IMR-90 (cell line): ENCODE data around the gene BCL7A. TPM values are rescaled to one million over a fixed set of nuclear protein-coding genes. Genes with fewer than 3 reads are reported as not detected.

Experiments used
- ATAC-seq: fragments of 200-7000 bp; cut with Tn5 transposase; 2 replicates; pipeline ENCODE4 v1.9.1; 2020; ENCODE audit warnings: low read depth, mild to moderate bottlenecking, moderate library complexity
- BruUV-seq: library from RNA; stranded (reverse); fragments of 400-500 nt; replicated peaks from 2 replicates; lab custom pipeline; 2021; lab: Mats Ljungman, UMichigan
- CTCF ChIA-PET: fragments of 300-600 bp; formaldehyde crosslinking; extraction: SDS; loops from one replicate; lab custom pipeline; 2021; ENCODE audit warnings: antibody characterized with exemption; lab: Yijun Ruan, JAX
- POLR2A ChIA-PET: fragments of 300-600 bp; sonication (Branson Sonifier 250); formaldehyde crosslinking; loops from one replicate; lab custom pipeline; 2022; ENCODE audit warnings: antibody characterized with exemption; ENCODE audit not compliant: unreplicated experiment; lab: Charles Lee
- DNase-seq: peaks from one replicate; pipeline ENCODE4 v3.0.0; 2013
- H2AFZ ChIP-seq: replicated peaks from 2 replicates; pipeline ENCODE3; 2013; ENCODE audit warnings: low read length, mild to moderate bottlenecking; ENCODE audit not compliant: poor library complexity
- H2AK5ac ChIP-seq: 2 replicates; pipeline ENCODE4 v1.6.1; 2013; ENCODE audit warnings: low read depth, low read length, inconsistent platforms
- H2AK9ac ChIP-seq: replicated peaks from 2 replicates; pipeline ENCODE3; 2013; ENCODE audit warnings: mild to moderate bottlenecking, low read depth, low read length, moderate library complexity; ENCODE audit not compliant: poor library complexity
- H2BK120ac ChIP-seq: 2 replicates; pipeline ENCODE4 v1.6.1; 2013; ENCODE audit warnings: low read depth, low read length, inconsistent platforms
- H2BK15ac ChIP-seq: 3 replicates; pipeline ENCODE4 v1.6.1; 2013; ENCODE audit warnings: low read depth, low read length, inconsistent platforms
- H2BK20ac ChIP-seq: 2 replicates; pipeline ENCODE4 v1.6.1; 2013; ENCODE audit warnings: low read depth, mild to moderate bottlenecking, inconsistent platforms, low read length, moderate library complexity
- H2BK5ac ChIP-seq: 2 replicates; pipeline ENCODE4 v1.6.1; 2013; ENCODE audit warnings: mild to moderate bottlenecking, low read depth, low read length, inconsistent platforms; ENCODE audit not compliant: poor library complexity, severe bottlenecking
- H3K14ac ChIP-seq: replicated peaks from 2 replicates; pipeline ENCODE4 v1.6.1; 2013; ENCODE audit warnings: low read depth, low read length, inconsistent platforms
- H3K18ac ChIP-seq: 2 replicates; pipeline ENCODE4 v1.6.1; 2013; ENCODE audit warnings: low read depth, low read length, control low read depth
- H3K23ac ChIP-seq: 2 replicates; pipeline ENCODE4 v1.6.1; 2013; ENCODE audit warnings: low read depth, low read length, inconsistent platforms
- H3K27ac ChIP-seq: 2 replicates; pipeline ENCODE4 v1.5.1; 2013; ENCODE audit warnings: mild to moderate bottlenecking, control low read depth, low read length; ENCODE audit not compliant: insufficient read depth
- H3K27me3 ChIP-seq: 2 replicates; pipeline ENCODE4 v1.6.1; 2013; ENCODE audit warnings: low read length; ENCODE audit not compliant: control insufficient read depth, insufficient read depth
- H3K36me3 ChIP-seq: 2 replicates; pipeline ENCODE4 v1.6.1; 2013; ENCODE audit warnings: low read length, mixed read lengths; ENCODE audit not compliant: control insufficient read depth, insufficient read depth
- H3K4ac ChIP-seq: 2 replicates; pipeline ENCODE4 v1.6.1; 2013; ENCODE audit warnings: low read depth, low read length, inconsistent platforms
- H3K4me1 ChIP-seq: 2 replicates; pipeline ENCODE4 v1.6.1; 2013; ENCODE audit warnings: low read length, mixed read lengths; ENCODE audit not compliant: control insufficient read depth, insufficient read depth
- H3K4me2 ChIP-seq: 2 replicates; pipeline ENCODE4 v1.6.1; 2013; ENCODE audit warnings: low read depth, mild to moderate bottlenecking, control low read depth, low read length, moderate library complexity
- H3K4me3 ChIP-seq: 2 replicates; pipeline ENCODE4 v1.5.1; 2013; ENCODE audit warnings: low read depth, mild to moderate bottlenecking, control low read depth, low read length, moderate library complexity; ENCODE audit not compliant: insufficient read depth
- H3K56ac ChIP-seq: 2 replicates; pipeline ENCODE4 v1.6.1; 2013; ENCODE audit warnings: low read length, inconsistent platforms; ENCODE audit not compliant: insufficient read depth; ENCODE audit errors: extremely low read depth
- H3K79me1 ChIP-seq, 2 experiments: 2 replicates each; pipeline ENCODE4 v1.6.1; 2013; ENCODE audit warnings: low read length in 2 of 2, inconsistent platforms in 1 of 2, low read depth in 1 of 2
- H3K9ac ChIP-seq: 2 replicates; pipeline ENCODE4 v1.6.1; 2013; ENCODE audit warnings: low read depth, low read length, control low read depth
- H3K9me1 ChIP-seq: 2 replicates; pipeline ENCODE4 v1.6.1; 2013; ENCODE audit warnings: low read length, inconsistent platforms; ENCODE audit not compliant: insufficient read depth
- H3K9me3 ChIP-seq: 2 replicates; pipeline ENCODE4 v1.6.1; 2013; ENCODE audit warnings: low read length; ENCODE audit not compliant: control insufficient read depth, insufficient read depth
- H4K20me1 ChIP-seq: 2 replicates; pipeline ENCODE4 v1.6.1; 2013; ENCODE audit warnings: low read length, inconsistent platforms; ENCODE audit not compliant: insufficient read depth
- H4K5ac ChIP-seq: 2 replicates; pipeline ENCODE4 v1.6.1; 2013; ENCODE audit warnings: mild to moderate bottlenecking, low read depth, low read length, control low read depth
- H4K8ac ChIP-seq, 2 experiments: 2 replicates each; pipeline ENCODE4 v1.6.1; 2013; ENCODE audit warnings: low read depth in 2 of 2, low read length in 2 of 2, control low read depth in 1 of 2, inconsistent platforms in 1 of 2
- H4K91ac ChIP-seq: 2 replicates; pipeline ENCODE4 v1.6.1; 2013; ENCODE audit warnings: low read depth, low read length, inconsistent platforms; ENCODE audit not compliant: insufficient read depth
- BHLHE40 ChIP-seq: fragments of 150-350 bp; IDR thresholded peaks from 2 replicates; pipeline ENCODE4 v1.6.1; 2016; ENCODE audit warnings: mild to moderate bottlenecking, low read depth, low read length
- CEBPB ChIP-seq: IDR thresholded peaks from 2 replicates; pipeline ENCODE4 v1.6.1; 2012; ENCODE audit warnings: low read depth, low read length, improper control_type of control experiment
- CHD1 ChIP-seq: IDR thresholded peaks from 2 replicates; pipeline ENCODE4 v1.6.1; 2012; ENCODE audit warnings: low read depth, low read length, improper control_type of control experiment
- FOS ChIP-seq: fragments of 150-350 bp; IDR thresholded peaks from 2 replicates; pipeline ENCODE4 v1.6.1; 2016; ENCODE audit warnings: low read depth, low read length
- MAFK ChIP-seq: IDR thresholded peaks from 2 replicates; pipeline ENCODE4 v1.6.1; 2012; ENCODE audit warnings: low read depth, low read length, improper control_type of control experiment
- MAZ ChIP-seq: IDR thresholded peaks from 2 replicates; pipeline ENCODE4 v1.6.1; 2012; ENCODE audit warnings: low read depth, mild to moderate bottlenecking, low read length, improper control_type of control experiment, moderate library complexity, borderline replicate concordance
- MXI1 ChIP-seq: IDR thresholded peaks from 2 replicates; pipeline ENCODE4 v1.6.1; 2012; ENCODE audit warnings: low read depth, mild to moderate bottlenecking, low read length, moderate library complexity, borderline replicate concordance
- NFE2L2 ChIP-seq: fragments of 150-350 bp; IDR thresholded peaks from 2 replicates; pipeline ENCODE4 v1.6.1; 2016; ENCODE audit warnings: low read depth, mild to moderate bottlenecking, low read length
- POLR2A ChIP-seq: IDR thresholded peaks from 2 replicates; pipeline ENCODE4 v1.6.1; 2012; ENCODE audit warnings: mild to moderate bottlenecking, low read depth, low read length
- RAD21 ChIP-seq: IDR thresholded peaks from 2 replicates; pipeline ENCODE4 v1.6.1; 2012; ENCODE audit warnings: low read length, improper control_type of control experiment
- RCOR1 ChIP-seq: IDR thresholded peaks from 2 replicates; pipeline ENCODE4 v1.6.1; 2012; ENCODE audit warnings: mild to moderate bottlenecking, low read length, improper control_type of control experiment; ENCODE audit not compliant: insufficient replicate concordance
- RFX5 ChIP-seq: IDR thresholded peaks from 2 replicates; pipeline ENCODE4 v1.8.0; 2012; ENCODE audit warnings: low read depth, mild to moderate bottlenecking, low read length, moderate library complexity
- SMC3 ChIP-seq: fragments of 150-350 bp; IDR thresholded peaks from 2 replicates; pipeline ENCODE4 v1.6.1; 2016; ENCODE audit warnings: low read depth, mild to moderate bottlenecking, antibody characterized with exemption, low read length, moderate library complexity
- WGBS, 2 experiments: methylation state at CpG; one replicate each; pipeline versions ENCODE4 v1.1.5 to v1.1.7; 2013; ENCODE audit warnings: missing lambda C conversion rate in 2 of 2; ENCODE audit not compliant: insufficient read length in 1 of 2; ENCODE audit errors: extremely low coverage in 2 of 2; 5-methylcytosine and 5-hydroxymethylcytosine counted together
- dilution Hi-C: fragments of 300-500 bp; cut with HindIII; formaldehyde crosslinking; loops from one replicate; pipeline ENCODE4 v1.14.3; 2018; ENCODE audit warnings: low sequenced_read_pairs; ENCODE audit not compliant: unreplicated experiment
- in situ Hi-C: fragments of 300-500 bp; cut with MboI; formaldehyde crosslinking; loops from 3 replicates; pipeline ENCODE4 v1.14.3; 2019; ENCODE audit warnings: low sequenced_read_pairs, inconsistent platforms, mixed read lengths
- intact Hi-C: fragments of 100-400 bp; cut with micrococcal nuclease; formaldehyde crosslinking; loops from 2 replicates; pipeline ENCODE4 v1.10.0; 2022
- polyA plus RNA-seq, 3 experiments: library from polyadenylated mRNA; depleted of rRNA; stranded (reverse); fragments of >200 nt; gene quantifications; 2 replicates each; pipeline ENCODE4 v1.2.3, GENCODE V29; 2012; ENCODE audit warnings: low replicate concordance in 1 of 3
- total RNA-seq: library from RNA; depleted of rRNA; stranded (reverse); fragments of >200 nt; gene quantifications from 2 replicates; pipeline ENCODE4 v1.2.3, GENCODE V29; 2012
- TF ChIP-seq, protein P1 (sequence below): fragments of 150-350 bp; IDR thresholded peaks from 2 replicates; pipeline ENCODE4 v1.6.1; 2016; ENCODE audit warnings: low read depth, mild to moderate bottlenecking, low read length, moderate library complexity, borderline replicate concordance
- TF ChIP-seq, protein P2 (sequence below): fragments of 150-350 bp; IDR thresholded peaks from 2 replicates; pipeline ENCODE4 v1.6.1; 2017; ENCODE audit warnings: mild to moderate bottlenecking, antibody characterized with exemption, low read length, low read depth
- TF ChIP-seq, protein P3 (sequence below): conservative IDR thresholded peaks from 2 replicates; pipeline ENCODE4 v1.5.1; 2012; ENCODE audit warnings: mild to moderate bottlenecking, low read depth, low read length, improper control_type of control experiment

Gene BCL7A
- total and polyA plus RNA-seq, 2 of the 4 experiments (the other 2 are of a cell fraction): 5.6 to 7.9 TPM

DNA sequence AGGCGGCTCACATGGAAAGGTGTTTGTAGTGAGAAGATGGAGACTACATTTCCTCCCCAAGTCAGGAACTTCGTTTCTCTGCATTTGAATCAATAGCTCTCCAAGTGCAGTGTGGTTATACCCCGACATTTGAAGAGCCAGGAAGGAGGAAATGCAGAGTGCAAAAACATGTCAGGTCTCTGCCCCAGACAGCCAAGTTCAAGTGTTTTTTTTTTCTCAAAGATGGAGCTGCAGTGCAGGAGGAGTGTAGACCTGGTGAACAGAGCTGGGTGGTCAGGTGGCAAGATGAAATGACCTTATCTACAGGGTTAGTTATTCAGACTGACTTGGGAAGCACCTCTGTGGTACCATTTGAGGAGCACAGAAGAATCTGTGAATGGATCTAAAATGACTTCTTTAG, 78.2 kb downstream of the BCL7A start:
- Histone ChIP-seq H3K18ac (no peak overlapping the region), H3K27ac (no peak overlapping the region), H2BK5ac (no peak overlapping the region), H4K91ac (no peak overlapping the region), H2AK5ac (peak overlapping the region; percentile 66; the same call in 1 of the 2 replicates), H4K5ac (no peak overlapping the region), H3K9me1 (peaks cover 28% of the 10 kb centered on the region), H4K8ac (peak overlapping the region in 1 of 2 experiments; percentile 21; a peak in 1 of 4 replicates), H3K9ac (no peak overlapping the region), H2AFZ (peak overlapping the region; percentile 14), H3K27me3 (no peaks in the 10 kb centered on the region), H3K79me1 (peaks cover 32 to 71% of the 10 kb centered on the region in 2 experiments), H2BK120ac (no peak overlapping the region), H3K23ac (no peak overlapping the region), H3K14ac (no peak overlapping the region), H3K4ac (no peak overlapping the region), H3K36me3 (peaks cover 2% of the 10 kb centered on the region; the same call in 1 of the 2 replicates), H3K4me3 (no peak overlapping the region), H3K4me1 (peaks cover 24% of the 10 kb centered on the region), H3K9me3 (no peaks in the 10 kb centered on the region), H3K56ac (0 out of 2 replicates have a peak overlapping the region, but pooled peaks have one; percentile 4), H4K20me1 (peaks cover 54% of the 10 kb centered on the region), H2BK15ac (no peak overlapping the region), H2AK9ac (peak overlapping the region; percentile 78), H3K4me2 (no peak overlapping the region), H2BK20ac (no peak overlapping the region)
- ChIA-PET CTCF (no interaction called here), POLR2A (no interaction called here)
- no peak for ATAC-seq
- no TSS peak for BruUV-seq
- dilution Hi-C loops: no loop called here
- no peak for DNase-seq
- no peak for TF ChIP-seq CEBPB
- TF ChIP-seq, protein P1, sequence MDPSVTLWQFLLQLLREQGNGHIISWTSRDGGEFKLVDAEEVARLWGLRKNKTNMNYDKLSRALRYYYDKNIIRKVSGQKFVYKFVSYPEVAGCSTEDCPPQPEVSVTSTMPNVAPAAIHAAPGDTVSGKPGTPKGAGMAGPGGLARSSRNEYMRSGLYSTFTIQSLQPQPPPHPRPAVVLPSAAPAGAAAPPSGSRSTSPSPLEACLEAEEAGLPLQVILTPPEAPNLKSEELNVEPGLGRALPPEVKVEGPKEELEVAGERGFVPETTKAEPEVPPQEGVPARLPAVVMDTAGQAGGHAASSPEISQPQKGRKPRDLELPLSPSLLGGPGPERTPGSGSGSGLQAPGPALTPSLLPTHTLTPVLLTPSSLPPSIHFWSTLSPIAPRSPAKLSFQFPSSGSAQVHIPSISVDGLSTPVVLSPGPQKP: no peak
- TF ChIP-seq CHD1: no peak
- TF ChIP-seq POLR2A: no peak
- no peak for TF ChIP-seq RAD21
- no peak for TF ChIP-seq RFX5
- TF ChIP-seq RCOR1: no peak
- TF ChIP-seq FOS: no peak
- TF ChIP-seq, protein P2, sequence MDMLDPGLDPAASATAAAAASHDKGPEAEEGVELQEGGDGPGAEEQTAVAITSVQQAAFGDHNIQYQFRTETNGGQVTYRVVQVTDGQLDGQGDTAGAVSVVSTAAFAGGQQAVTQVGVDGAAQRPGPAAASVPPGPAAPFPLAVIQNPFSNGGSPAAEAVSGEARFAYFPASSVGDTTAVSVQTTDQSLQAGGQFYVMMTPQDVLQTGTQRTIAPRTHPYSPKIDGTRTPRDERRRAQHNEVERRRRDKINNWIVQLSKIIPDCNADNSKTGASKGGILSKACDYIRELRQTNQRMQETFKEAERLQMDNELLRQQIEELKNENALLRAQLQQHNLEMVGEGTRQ: no peak
- no peak for TF ChIP-seq NFE2L2
- TF ChIP-seq MAZ: no peak
- TF ChIP-seq SMC3: no peak
- no peak for TF ChIP-seq MAFK
- no peak for TF ChIP-seq BHLHE40
- no peak for TF ChIP-seq MXI1
- TF ChIP-seq, protein P3, sequence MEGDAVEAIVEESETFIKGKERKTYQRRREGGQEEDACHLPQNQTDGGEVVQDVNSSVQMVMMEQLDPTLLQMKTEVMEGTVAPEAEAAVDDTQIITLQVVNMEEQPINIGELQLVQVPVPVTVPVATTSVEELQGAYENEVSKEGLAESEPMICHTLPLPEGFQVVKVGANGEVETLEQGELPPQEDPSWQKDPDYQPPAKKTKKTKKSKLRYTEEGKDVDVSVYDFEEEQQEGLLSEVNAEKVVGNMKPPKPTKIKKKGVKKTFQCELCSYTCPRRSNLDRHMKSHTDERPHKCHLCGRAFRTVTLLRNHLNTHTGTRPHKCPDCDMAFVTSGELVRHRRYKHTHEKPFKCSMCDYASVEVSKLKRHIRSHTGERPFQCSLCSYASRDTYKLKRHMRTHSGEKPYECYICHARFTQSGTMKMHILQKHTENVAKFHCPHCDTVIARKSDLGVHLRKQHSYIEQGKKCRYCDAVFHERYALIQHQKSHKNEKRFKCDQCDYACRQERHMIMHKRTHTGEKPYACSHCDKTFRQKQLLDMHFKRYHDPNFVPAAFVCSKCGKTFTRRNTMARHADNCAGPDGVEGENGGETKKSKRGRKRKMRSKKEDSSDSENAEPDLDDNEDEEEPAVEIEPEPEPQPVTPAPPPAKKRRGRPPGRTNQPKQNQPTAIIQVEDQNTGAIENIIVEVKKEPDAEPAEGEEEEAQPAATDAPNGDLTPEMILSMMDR: no peak
- in situ Hi-C loops: no loop called here
- WGBS, 2 experiments: 63% methylated on average over 2 of the region's 3 CpGs; no CpG with 5 or more reads in 1 of the 2 experiments
- intact Hi-C loops: loop anchor here (2.0 kb wide), 1 partner anchor 37 kb away; no protein-coding TSS in a partner anchor
